Thoracic aorta (tissue), 2 donors: ENCODE measurements around the gene MPZL3. TPM values are rescaled to one million over a fixed set of nuclear protein-coding genes. Genes with fewer than 3 reads are reported as not detected.

Experiments used
- ATAC-seq: fragments of 150-250 bp; one replicate; pipeline ENCODE4 v1.8.0; 2017; ENCODE audit warnings: low read depth; ENCODE audit not compliant: insufficient number of reproducible peaks, low FRiP score
- DNase-seq: peaks from one replicate; pipeline ENCODE4 v3.0.0-alpha.2; 2020; ENCODE audit warnings: low spot score
- H3K27ac ChIP-seq, 2 donors: fragments of 200-600 bp; sonication (generic); 1 replicate in 1 of 2; 2 replicates in 1 of 2; pipeline ENCODE4 v1.5.1; 2016; ENCODE audit warnings: mild to moderate bottlenecking in 2 of 2, moderate library complexity in 2 of 2
- H3K27me3 ChIP-seq: fragments of 200-600 bp; sonication (generic); replicated peaks from 2 replicates; pipeline ENCODE4 v1.6.0; 2016; ENCODE audit warnings: mild to moderate bottlenecking; ENCODE audit not compliant: insufficient read depth
- H3K36me3 ChIP-seq: fragments of 200-600 bp; sonication (generic); one replicate; pipeline ENCODE4 v1.5.1; 2016
- H3K4me1 ChIP-seq, 2 donors: fragments of 200-600 bp; sonication (generic); 1 replicate in 1 of 2; 2 replicates in 1 of 2; pipeline versions ENCODE4 v1.5.1 to v1.6.0; 2016; ENCODE audit warnings: low read depth in 2 of 2, mild to moderate bottlenecking in 1 of 2; ENCODE audit not compliant: control insufficient read depth in 1 of 2
- H3K4me3 ChIP-seq: fragments of 200-600 bp; sonication (generic); 2 replicates; pipeline ENCODE4 v1.5.1; 2016; ENCODE audit warnings: mild to moderate bottlenecking
- H3K9me3 ChIP-seq: fragments of 200-600 bp; sonication (generic); 2 replicates; pipeline ENCODE4 v1.5.1; 2016
- CTCF ChIP-seq: fragments of 200-600 bp; sonication (generic); IDR thresholded peaks from one replicate; pipeline ENCODE4 v1.5.1; 2019; ENCODE audit warnings: antibody characterized with exemption
- total RNA-seq, 2 donors: library from RNA; depleted of rRNA; stranded (reverse); fragments of >200 nt; gene quantifications; one replicate each; pipeline versions ENCODE4 v1.1.0 to v1.2.3, GENCODE V29; 2016

Gene MPZL3
- total RNA-seq, 2 donors from 2014 or later: 0.41 to 3.2 TPM

- DNase-seq (no peak), ATAC-seq (no peak)
- Histone ChIP-seq H3K36me3 (no peaks in the 10 kb centered on the region), H3K27me3 (no peaks in the 10 kb centered on the region), H3K9me3 (no peaks in the 10 kb centered on the region), H3K4me1 (peaks cover 0 to 3% of the 10 kb centered on the region in 2 donors), H3K27ac (no peak overlapping the region), H3K4me3 (no peak overlapping the region)
- no peak for TF ChIP-seq CTCF
Measured at GRCh38 chr11:118211006-118211405, 41.2 kb downstream of the MPZL3 start.

GRCh38 chr11:118210323-118210722 is 41.8 kb downstream of the MPZL3 start:
- ATAC-seq (no peak), DNase-seq (no peak)
- Histone ChIP-seq H3K27ac (no peak overlapping the region), H3K27me3 (no peaks in the 10 kb centered on the region), H3K9me3 (no peaks in the 10 kb centered on the region), H3K4me3 (no peak overlapping the region), H3K36me3 (no peaks in the 10 kb centered on the region), H3K4me1 (peaks cover 0 to 3% of the 10 kb centered on the region in 2 donors)
- TF ChIP-seq CTCF: no peak

GRCh38 chr11:118209033-118209432 is 43.1 kb downstream of the MPZL3 start:
- Histone ChIP-seq H3K4me3 (no peak overlapping the region), H3K36me3 (no peaks in the 10 kb centered on the region), H3K27ac (no peak overlapping the region), H3K27me3 (no peaks in the 10 kb centered on the region), H3K9me3 (no peaks in the 10 kb centered on the region), H3K4me1 (peaks cover 0 to 3% of the 10 kb centered on the region in 2 donors)
- no peak for DNase-seq
- no peak for ATAC-seq
- TF ChIP-seq CTCF: no peak

GRCh38 chr11:118207079-118207478 is 45.1 kb downstream of the MPZL3 start:
- ATAC-seq: no peak
- Histone ChIP-seq H3K27ac (no peak overlapping the region), H3K4me1 (no peaks in the 10 kb centered on the region)

GRCh38 chr11:118206391-118207031 is 45.7 kb downstream of the MPZL3 start:
- ATAC-seq (no peak), DNase-seq (no peak)
- no peaks in the 10 kb centered on the region for H3K27me3 ChIP-seq
- H3K4me3 ChIP-seq: no peak overlapping the region
- H3K4me1 ChIP-seq: no peaks in the 10 kb centered on the region
- TF ChIP-seq CTCF: no peak
- H3K27ac ChIP-seq: no peak overlapping the region
- no peaks in the 10 kb centered on the region for H3K36me3 ChIP-seq
- no peaks in the 10 kb centered on the region for H3K9me3 ChIP-seq

More at GRCh38 chr11:118207079-118207478, 45.1 kb downstream of the MPZL3 start:
- no peaks in the 10 kb centered on the region for H3K27me3 ChIP-seq
- H3K4me3 ChIP-seq: no peak overlapping the region
- no peaks in the 10 kb centered on the region for H3K9me3 ChIP-seq
- no peak for DNase-seq
- H3K36me3 ChIP-seq: no peaks in the 10 kb centered on the region
- no peak for TF ChIP-seq CTCF
